Thyroid gland (tissue), 4 donors: ENCODE measurements around the gene CLSTN2. TPM values are rescaled to one million over a fixed set of nuclear protein-coding genes. Genes with fewer than 3 reads are reported as not detected.

ENCODE experiments used
- DNase-seq, 2 donors: peaks; one replicate each; pipeline ENCODE4 v3.0.0-alpha.2; 2019
- H3K27ac ChIP-seq, 3 donors: fragments of 200-600 bp; sonication (generic); 1 replicate in 2 of 3; 2 replicates in 1 of 3; pipeline ENCODE4 v1.5.1; 2016 to 2019; ENCODE audit warnings: mild to moderate bottlenecking in 1 of 3, moderate library complexity in 1 of 3
- H3K27me3 ChIP-seq: fragments of 200-600 bp; sonication (generic); one replicate; pipeline ENCODE4 v1.5.1; 2019
- H3K36me3 ChIP-seq, 2 donors: fragments of 200-600 bp; sonication (generic); one replicate each; pipeline ENCODE4 v1.5.1; 2016 to 2019
- H3K4me1 ChIP-seq, 2 donors: fragments of 200-600 bp; sonication (generic); one replicate each; pipeline ENCODE4 v1.5.1; 2017 to 2019
- H3K4me3 ChIP-seq, 3 donors: fragments of 200-600 bp; sonication (generic); replicated peaks in 1 of 3; 1 replicate in 2 of 3; 2 replicates in 1 of 3; pipeline ENCODE4 v1.5.1; 2016; ENCODE audit warnings: mild to moderate bottlenecking in 1 of 3
- H3K9me3 ChIP-seq: fragments of 200-600 bp; sonication (generic); one replicate; pipeline ENCODE4 v1.5.1; 2017
- CTCF ChIP-seq, 6 experiments: fragments of 200-600 bp in 3 of 6; fragments of 450-650 bp in 3 of 6; sonication (generic) in 3 of 6; IDR thresholded peaks; one replicate each; pipeline ENCODE4 v1.5.1; 2016 to 2019; ENCODE audit warnings: antibody characterized with exemption in 6 of 6, mild to moderate bottlenecking in 2 of 6, inconsistent platforms in 1 of 6, moderate library complexity in 1 of 6
- POLR2A ChIP-seq, 2 donors: fragments of 450-650 bp; IDR thresholded peaks; one replicate each; pipeline ENCODE4 v1.6.1; 2017; ENCODE audit warnings: antibody characterized with exemption in 2 of 2, mild to moderate bottlenecking in 2 of 2, moderate library complexity in 1 of 2
- WGBS, 2 donors: methylation state at CpG; one replicate each; pipeline ENCODE4 v1.1.5; 2017; 5-methylcytosine and 5-hydroxymethylcytosine counted together
- intact Hi-C: fragments of 100-400 bp; cut with DNase I; formaldehyde crosslinking; loops from one replicate; pipeline ENCODE4 v1.15.1; 2023
- total RNA-seq, 4 donors: library from RNA; depleted of rRNA; stranded (reverse); fragments of >200 nt; gene quantifications; one replicate each; pipeline ENCODE4 v1.2.3, GENCODE V29; 2016

CLSTN2 gene
- total RNA-seq, 4 donors from 2014 or later: 9.7 to 32.9 (median 15.5) TPM

GRCh38 chr3:140388202-140388922, 453.4 kb downstream of the CLSTN2 start:
- H3K27me3 ChIP-seq: no peaks in the 10 kb centered on the region
- H3K27ac ChIP-seq: no peak overlapping the region
- H3K36me3 ChIP-seq: no peaks in the 10 kb centered on the region
- TF ChIP-seq CTCF (IDR thresholded peaks at IDR 0.05) (no peak), POLR2A (IDR thresholded peaks at IDR 0.05) (no peak)
- H3K9me3 ChIP-seq: no peaks in the 10 kb centered on the region
- peaks cover 6 to 7% of the 10 kb centered on the region in 2 donors for H3K4me1 ChIP-seq
- intact Hi-C loops: no loop called here
- no peak overlapping the region for H3K4me3 ChIP-seq
- DNase-seq: no peak
- 69 to 86% methylated on average over 2 of the region's 2 CpGs for WGBS, 2 donors

GRCh38 chr3:140391061-140391460, 456.1 kb downstream of the CLSTN2 start:
- intact Hi-C loops: loop anchor here (5.0 kb wide), 1 partner anchor 211 kb away; no protein-coding TSS in a partner anchor
- WGBS, 2 donors: 47 to 49% methylated on average over 6 of the region's 6 CpGs
- Histone ChIP-seq H3K4me1 (peaks cover 6 to 7% of the 10 kb centered on the region in 2 donors), H3K4me3 (no peak overlapping the region), H3K36me3 (no peaks in the 10 kb centered on the region), H3K9me3 (no peaks in the 10 kb centered on the region), H3K27me3 (no peaks in the 10 kb centered on the region), H3K27ac (no peak overlapping the region)
- TF ChIP-seq POLR2A (IDR thresholded peaks at IDR 0.05): no peak
- TF ChIP-seq CTCF (IDR thresholded peaks at IDR 0.05): no peak
- no peak for DNase-seq

GRCh38 chr3:140394488-140395133, 459.6 kb downstream of the CLSTN2 start:
- no peaks in the 10 kb centered on the region for H3K9me3 ChIP-seq
- no peaks in the 10 kb centered on the region for H3K36me3 ChIP-seq
- no peak overlapping the region for H3K4me3 ChIP-seq
- TF ChIP-seq CTCF (IDR thresholded peaks at IDR 0.05) (no peak), POLR2A (IDR thresholded peaks at IDR 0.05) (no peak)
- H3K27me3 ChIP-seq: no peaks in the 10 kb centered on the region
- intact Hi-C loops: loop anchor here (5.0 kb wide), 1 partner anchor 208 kb away; no protein-coding TSS in a partner anchor
- H3K4me1 ChIP-seq: peaks cover 6 to 7% of the 10 kb centered on the region in 2 donors
- H3K27ac ChIP-seq: no peak overlapping the region
- 73 to 78% methylated on average over 3 of the region's 3 CpGs for WGBS, 2 donors
- no peak for DNase-seq

GRCh38 chr3:140395134-140396075, 460.4 kb downstream of the CLSTN2 start:
- peaks cover 6 to 7% of the 10 kb centered on the region in 2 donors for H3K4me1 ChIP-seq
- intact Hi-C loops: no loop called here
- TF ChIP-seq POLR2A (IDR thresholded peaks at IDR 0.05) (no peak), CTCF (IDR thresholded peaks at IDR 0.05) (no peak)
- no peak overlapping the region for H3K4me3 ChIP-seq
- H3K27me3 ChIP-seq: no peaks in the 10 kb centered on the region
- no peaks in the 10 kb centered on the region for H3K9me3 ChIP-seq
- H3K36me3 ChIP-seq: no peaks in the 10 kb centered on the region
- H3K27ac ChIP-seq: no peak overlapping the region
- no peak for DNase-seq
- 83 to 89% methylated on average over 5 of the region's 5 CpGs for WGBS, 2 donors
